ENCODE data around the gene SMAD2.

DNA sequence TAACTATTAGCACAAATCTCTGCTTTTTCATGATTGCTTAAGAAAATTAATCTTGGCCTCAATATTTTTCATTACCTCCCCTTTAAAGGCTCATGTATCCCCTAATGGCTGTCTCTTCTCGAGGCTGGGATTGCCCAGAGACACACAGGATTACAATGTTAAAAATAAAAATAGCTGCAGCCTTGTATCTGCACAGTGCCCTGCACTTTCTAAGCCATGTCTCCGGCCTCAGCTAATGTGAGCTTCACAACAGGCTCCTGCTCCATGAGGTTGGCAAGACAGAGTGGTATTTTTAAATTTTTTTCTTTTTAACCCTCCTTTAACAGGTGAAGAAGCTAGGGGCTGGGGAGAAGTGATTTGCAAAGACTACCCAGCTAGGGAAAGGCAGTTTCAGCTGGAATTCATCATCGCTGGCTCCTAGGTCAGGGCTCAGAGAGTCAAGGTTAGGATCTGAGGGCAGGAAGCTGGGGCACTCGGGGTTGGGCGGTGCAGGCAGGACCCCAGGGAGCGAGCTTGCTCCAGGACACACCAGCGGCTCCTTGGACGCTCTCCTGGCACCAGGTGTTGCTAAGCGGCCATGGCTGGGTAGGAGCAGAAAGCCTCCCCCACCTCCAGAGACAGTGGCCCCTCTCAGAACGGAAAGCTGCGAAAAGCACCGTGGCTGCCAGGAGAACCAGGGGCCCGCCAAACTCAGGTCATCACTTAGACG is 135.6 kb downstream of the SMAD2 start:
- no peak for TF ChIP-seq GATA2 (IDR thresholded peaks at IDR 0.05; ENCODE audit: low read depth, low read length)
- TF ChIP-seq GATA3 (IDR thresholded peaks at IDR 0.05; ENCODE audit: low read depth, low read length) = no peak
